Prostate gland (tissue), 2 donors: Measurements from ENCODE around the gene SLC39A3. TPM values are rescaled to one million over a fixed set of nuclear protein-coding genes. Genes with fewer than 3 reads are reported as not detected.

Source experiments
- DNase-seq: peaks from one replicate; pipeline ENCODE4 v3.0.0-alpha.2; 2019; ENCODE audit warnings: low spot score
- H3K27ac ChIP-seq, 2 donors: fragments of 200-600 bp; sonication (generic); 2 replicates each; pipeline ENCODE4 v1.5.1; 2017 to 2019
- H3K27me3 ChIP-seq: fragments of 200-600 bp; sonication (generic); replicated peaks from 2 replicates; pipeline ENCODE4 v1.5.1; 2019; ENCODE audit not compliant: insufficient read depth
- H3K36me3 ChIP-seq, 2 donors: fragments of 200-600 bp; sonication (generic); 1 replicate in 1 of 2; 2 replicates in 1 of 2; pipeline versions ENCODE4 v1.5.1 to v1.8.1; 2017 to 2019
- H3K4me1 ChIP-seq: fragments of 200-600 bp; sonication (generic); replicated peaks from 2 replicates; pipeline ENCODE4 v1.5.1; 2019
- H3K4me3 ChIP-seq, 2 donors: fragments of 200-600 bp; sonication (generic); 2 replicates each; pipeline ENCODE4 v1.5.1; 2017 to 2019
- H3K9me3 ChIP-seq: fragments of 200-600 bp; sonication (generic); 2 replicates; pipeline ENCODE4 v1.5.1; 2017
- CTCF ChIP-seq, 4 experiments: fragments of 200-600 bp in 2 of 4; fragments of 450-650 bp in 2 of 4; sonication (generic) in 2 of 4; IDR thresholded peaks; 1 replicate in 3 of 4; 2 replicates in 1 of 4; pipeline ENCODE4 v1.5.1; 2016 to 2019; ENCODE audit warnings: antibody characterized with exemption in 4 of 4, mild to moderate bottlenecking in 2 of 4, moderate library complexity in 2 of 4
- POLR2A ChIP-seq: fragments of 450-650 bp; IDR thresholded peaks from one replicate; pipeline ENCODE4 v1.6.1; 2016; ENCODE audit warnings: antibody characterized with exemption, mild to moderate bottlenecking
- POLR2AphosphoS5 ChIP-seq: sonication (generic); formaldehyde crosslinking; IDR thresholded peaks from one replicate; pipeline ENCODE4 v1.6.1; 2017; ENCODE audit warnings: antibody characterized with exemption
- WGBS: methylation state at CpG from one replicate; pipeline ENCODE4 v1.1.5; 2018; 5-methylcytosine and 5-hydroxymethylcytosine counted together
- intact Hi-C: fragments of 100-400 bp; cut with DNase I; formaldehyde crosslinking; loops from one replicate; pipeline ENCODE4 v1.14.2; 2022
- total RNA-seq, 2 donors: library from RNA; depleted of rRNA; stranded (reverse); fragments of >200 nt; gene quantifications; one replicate each; pipeline ENCODE4 v1.1.0, GENCODE V29; 2016

The SLC39A3 gene
- total RNA-seq, 2 donors from 2014 or later, result 46.6 to 67.9 TPM

- intact Hi-C loops, result no loop called here
- no peak for DNase-seq
- no peaks in the 10 kb centered on the region for H3K4me1 ChIP-seq
- WGBS, result 77% methylated on average over 14 of the region's 14 CpGs
- no peak for TF ChIP-seq POLR2A
- no peak for TF ChIP-seq CTCF (IDR thresholded peaks at IDR 0.05)
- no peak for TF ChIP-seq POLR2AphosphoS5
- H3K9me3 ChIP-seq, result no peaks in the 10 kb centered on the region
- no peak overlapping the region for H3K4me3 ChIP-seq
- H3K27ac ChIP-seq, result no peak overlapping the region
- no peaks in the 10 kb centered on the region for H3K27me3 ChIP-seq
- H3K36me3 ChIP-seq, result no peaks in the 10 kb centered on the region
These were observed 39.4 kb upstream of the SLC39A3 start for GRCh38 chr19:2779121-2779740.

GRCh38 chr19:2777952-2778683, 38.3 kb upstream of the SLC39A3 start:
- DNase-seq, result no peak
- H3K9me3 ChIP-seq, result no peaks in the 10 kb centered on the region
- no peaks in the 10 kb centered on the region for H3K4me1 ChIP-seq
- H3K36me3 ChIP-seq, result no peaks in the 10 kb centered on the region
- H3K27ac ChIP-seq, result no peak overlapping the region
- intact Hi-C loops, result no loop called here
- WGBS, result 89% methylated on average over 19 of the region's 19 CpGs
- no peak overlapping the region for H3K4me3 ChIP-seq
- no peak for TF ChIP-seq CTCF (IDR thresholded peaks at IDR 0.05)
- no peak for TF ChIP-seq POLR2A
- no peak for TF ChIP-seq POLR2AphosphoS5
- no peaks in the 10 kb centered on the region for H3K27me3 ChIP-seq

GRCh38 chr19:2775556-2776430, 36.0 kb upstream of the SLC39A3 start:
- 83% methylated on average over 29 of the region's 29 CpGs for WGBS
- TF ChIP-seq POLR2A, result no peak
- TF ChIP-seq POLR2AphosphoS5, result no peak
- no peak for TF ChIP-seq CTCF (IDR thresholded peaks at IDR 0.05)
- H3K27ac ChIP-seq, result peak overlapping the region; percentile 9 to 38
- H3K4me3 ChIP-seq, result no peak overlapping the region
- no peaks in the 10 kb centered on the region for H3K9me3 ChIP-seq
- DNase-seq, result no peak
- no peaks in the 10 kb centered on the region for H3K27me3 ChIP-seq
- no peaks in the 10 kb centered on the region for H3K36me3 ChIP-seq
- H3K4me1 ChIP-seq, result no peaks in the 10 kb centered on the region
- intact Hi-C loops, result no loop called here

- H3K27me3 ChIP-seq, result no peaks in the 10 kb centered on the region
- no peak for TF ChIP-seq POLR2AphosphoS5
- no peak for TF ChIP-seq POLR2A
- no peak for TF ChIP-seq CTCF (IDR thresholded peaks at IDR 0.05)
- H3K36me3 ChIP-seq, result no peaks in the 10 kb centered on the region
- no peak overlapping the region for H3K4me3 ChIP-seq
- DNase-seq, result no peak
- intact Hi-C loops, result no loop called here
- no peaks in the 10 kb centered on the region for H3K9me3 ChIP-seq
- WGBS, result 84% methylated on average over 24 of the region's 24 CpGs
- H3K4me1 ChIP-seq, result no peaks in the 10 kb centered on the region
- H3K27ac ChIP-seq, result peak overlapping the region in 1 of 2 donors; percentile 9
These were observed 35.2 kb upstream of the SLC39A3 start for GRCh38 chr19:2774953-2775555.
